GM13977 (cell line): ENCODE measurements around the gene NXPH3.

ENCODE experiments used
- DNase-seq: peaks from one replicate; pipeline ENCODE4 v3.0.0; 2012; ENCODE audit warnings: low spot score
- in situ Hi-C: fragments of 300-500 bp; cut with MboI; formaldehyde crosslinking; loops from one replicate; pipeline ENCODE4 v1.12.0; 2022; ENCODE audit warnings: low sequenced_read_pairs, low pct_unique_long_range_greater_than_20kb, mixed read lengths, inconsistent platforms; ENCODE audit not compliant: unreplicated experiment
- TF ChIP-seq, protein P1 (sequence below): IDR thresholded peaks from 2 replicates; pipeline ENCODE4 v1.5.1; 2012; ENCODE audit warnings: mild to moderate bottlenecking, control low read depth; ENCODE audit not compliant: insufficient read depth; ENCODE audit errors: extremely low read depth, missing control alignments

Gene NXPH3

DNA sequence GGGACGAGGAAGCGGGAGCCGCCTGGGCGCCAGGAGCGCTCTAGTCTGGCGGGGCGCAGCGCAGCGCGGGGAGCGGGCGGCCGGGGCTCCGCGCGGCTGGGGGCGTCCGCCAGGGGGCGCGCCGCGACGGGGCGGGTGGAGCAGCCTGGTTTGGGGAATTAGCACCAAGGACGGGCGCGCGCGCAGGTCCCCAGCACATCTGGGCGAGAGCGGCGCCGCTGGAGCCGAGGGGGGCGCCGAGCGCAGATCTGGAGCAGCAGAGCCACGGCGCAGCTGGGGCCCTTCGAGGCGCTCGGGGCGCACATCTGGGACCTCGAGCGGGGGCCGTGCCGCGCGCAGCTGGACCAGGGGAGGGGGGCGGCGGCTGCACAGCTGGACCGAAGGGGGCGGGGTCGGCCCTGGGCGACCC lies at the start of gene NXPH3:
NXPH3 (plus strand) TSS at position 193 of the 409 bp plus-strand sequence. CDS start 349 bp downstream, outside the sequence.
- in situ Hi-C loops = no loop called here
- TF ChIP-seq, protein P1, sequence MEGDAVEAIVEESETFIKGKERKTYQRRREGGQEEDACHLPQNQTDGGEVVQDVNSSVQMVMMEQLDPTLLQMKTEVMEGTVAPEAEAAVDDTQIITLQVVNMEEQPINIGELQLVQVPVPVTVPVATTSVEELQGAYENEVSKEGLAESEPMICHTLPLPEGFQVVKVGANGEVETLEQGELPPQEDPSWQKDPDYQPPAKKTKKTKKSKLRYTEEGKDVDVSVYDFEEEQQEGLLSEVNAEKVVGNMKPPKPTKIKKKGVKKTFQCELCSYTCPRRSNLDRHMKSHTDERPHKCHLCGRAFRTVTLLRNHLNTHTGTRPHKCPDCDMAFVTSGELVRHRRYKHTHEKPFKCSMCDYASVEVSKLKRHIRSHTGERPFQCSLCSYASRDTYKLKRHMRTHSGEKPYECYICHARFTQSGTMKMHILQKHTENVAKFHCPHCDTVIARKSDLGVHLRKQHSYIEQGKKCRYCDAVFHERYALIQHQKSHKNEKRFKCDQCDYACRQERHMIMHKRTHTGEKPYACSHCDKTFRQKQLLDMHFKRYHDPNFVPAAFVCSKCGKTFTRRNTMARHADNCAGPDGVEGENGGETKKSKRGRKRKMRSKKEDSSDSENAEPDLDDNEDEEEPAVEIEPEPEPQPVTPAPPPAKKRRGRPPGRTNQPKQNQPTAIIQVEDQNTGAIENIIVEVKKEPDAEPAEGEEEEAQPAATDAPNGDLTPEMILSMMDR = peak; percentile 79
- peak; percentile 90 for DNase-seq

DNA sequence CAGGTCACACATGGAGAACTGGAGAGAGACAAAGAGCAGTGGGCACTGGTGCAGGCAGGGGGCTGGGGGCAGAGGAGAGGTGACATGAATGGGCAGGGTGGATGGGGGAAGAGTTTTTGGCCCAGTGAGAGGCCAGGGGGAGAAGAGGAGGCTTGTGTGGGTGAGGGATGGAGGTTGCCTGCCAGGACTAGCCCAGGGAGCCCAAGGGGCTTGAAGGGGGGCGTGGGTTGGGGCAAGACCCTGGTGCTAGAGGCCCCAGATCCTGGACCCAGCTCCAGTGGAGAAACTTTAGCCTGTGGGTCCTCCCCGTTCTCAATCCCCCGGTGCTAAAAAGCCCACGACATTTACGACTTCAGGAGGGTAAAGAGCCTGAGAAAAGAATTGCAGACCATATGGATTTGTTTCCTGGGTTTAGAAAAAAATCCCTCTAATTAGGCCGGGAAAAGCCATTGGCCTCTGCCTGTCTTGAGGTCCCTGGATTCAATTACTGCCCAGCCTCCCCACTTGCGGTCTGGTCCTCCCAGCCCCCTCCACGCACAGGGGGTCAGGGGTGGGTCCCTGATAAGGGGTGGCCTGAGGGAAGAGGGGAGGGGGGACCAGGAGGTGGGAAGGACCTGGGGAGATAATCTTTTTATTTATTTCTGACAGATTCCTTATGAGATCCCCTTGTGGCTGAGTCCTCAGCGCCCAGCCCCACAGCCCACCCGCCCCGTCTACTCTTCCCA lies 47.6 kb upstream of the NXPH3 start:
- in situ Hi-C loops = no loop called here
- TF ChIP-seq, protein P1 = no peak
- no peak for DNase-seq

DNA sequence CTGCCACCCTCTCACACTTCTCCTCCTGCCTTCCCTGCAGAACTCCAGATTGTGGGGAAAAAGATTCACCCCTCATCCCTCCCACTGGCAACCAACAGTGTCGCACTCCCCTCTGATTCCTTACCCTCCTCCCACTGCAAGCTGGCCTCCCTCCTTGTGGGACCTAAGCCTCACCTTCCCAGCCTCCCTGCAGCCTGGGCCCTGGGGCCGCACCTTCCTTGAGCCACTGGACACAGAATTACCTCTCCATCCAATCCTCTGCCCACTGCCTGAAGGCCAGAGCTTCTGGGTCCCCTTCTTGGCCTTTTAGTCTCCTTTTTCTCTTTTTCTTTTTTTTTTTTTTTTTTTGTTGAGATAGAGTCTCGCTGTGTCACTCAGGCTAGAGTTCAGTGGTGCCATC lies 46.7 kb upstream of the NXPH3 start:
- no peak for DNase-seq
- in situ Hi-C loops = no loop called here
- TF ChIP-seq, protein P1 = no peak

DNA sequence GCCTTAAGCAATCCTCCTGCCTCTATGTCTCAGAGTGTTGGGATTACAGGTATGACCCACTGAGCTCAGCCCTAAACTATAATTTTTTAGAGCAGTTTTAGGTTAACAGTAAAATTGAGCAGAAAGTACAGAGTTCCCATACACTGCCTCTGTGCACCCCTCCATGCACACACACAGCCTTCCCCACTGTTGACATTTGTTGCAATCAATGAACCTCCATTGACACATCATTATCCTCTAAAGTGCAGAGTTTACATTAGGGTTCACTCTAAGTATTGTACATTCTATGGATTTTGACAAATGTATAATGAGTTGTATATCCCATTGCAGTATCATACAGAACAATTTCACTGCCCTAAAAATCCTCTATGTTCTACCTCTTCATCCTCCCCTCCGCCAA lies 45.6 kb upstream of the NXPH3 start:
- DNase-seq = no peak
- TF ChIP-seq, protein P1 = no peak
- in situ Hi-C loops = no loop called here

DNA sequence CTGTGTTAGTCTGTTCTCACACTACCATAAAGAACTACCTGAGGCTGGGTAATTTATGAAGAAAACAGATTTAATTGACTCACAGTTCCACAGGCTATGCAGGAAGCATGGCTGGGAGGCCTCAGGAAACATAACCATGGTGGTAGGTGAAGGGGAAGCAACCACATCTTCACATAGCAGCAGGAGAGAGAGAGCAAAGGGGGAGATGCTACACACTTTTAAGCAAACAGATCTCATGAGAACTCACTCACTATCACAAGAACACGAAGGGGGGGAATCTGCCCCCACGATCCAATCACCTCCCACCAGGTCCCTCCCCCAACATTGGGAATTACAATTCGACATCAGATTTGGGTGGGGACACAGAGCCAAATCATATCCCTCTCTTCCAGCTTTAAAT lies 31.8 kb upstream of the NXPH3 start:
- in situ Hi-C loops = no loop called here
- TF ChIP-seq, protein P1 = no peak
- no peak for DNase-seq

DNA sequence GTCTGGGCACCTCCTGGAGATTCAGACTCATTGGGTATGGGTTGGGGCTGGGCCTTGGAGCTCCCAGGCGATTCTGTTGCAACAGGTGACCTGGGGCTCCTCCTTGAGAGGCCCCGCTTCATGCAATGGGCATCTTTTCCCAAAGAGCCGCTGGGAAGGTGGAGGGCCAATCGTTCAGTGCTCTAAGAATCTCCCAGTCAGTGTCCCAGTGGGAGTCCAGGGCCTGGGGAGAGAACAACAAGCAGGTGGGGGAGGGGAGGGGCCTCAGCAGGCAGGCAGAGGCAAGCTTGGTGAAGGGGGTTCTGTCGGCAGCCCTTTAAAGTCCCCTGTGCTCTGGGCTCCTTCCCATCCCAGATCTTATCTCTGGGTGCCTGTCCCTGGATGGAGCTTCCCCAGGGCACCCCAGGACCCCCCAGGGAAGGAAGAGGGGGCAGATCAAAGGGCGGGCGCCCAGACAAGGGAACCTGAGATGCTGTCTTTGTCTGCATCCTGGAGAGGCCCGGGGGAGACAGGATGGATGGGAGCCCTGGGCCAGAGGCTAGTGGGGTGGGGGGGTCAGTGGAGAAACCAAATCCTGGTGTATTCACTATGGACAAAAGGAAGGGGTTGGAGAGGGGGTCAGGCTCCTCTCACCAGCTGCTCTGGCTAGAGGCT lies 30.5 kb upstream of the NXPH3 start:
- DNase-seq = peak; percentile 5
- TF ChIP-seq, protein P1 = no peak
- in situ Hi-C loops = no loop called here
